Measurements from ENCODE around the gene TRPV2.
A peak's percentile ranks its signal among the peaks of the same experiment; 100 is the strongest.
"Not testable (repeated sequence)": the region's sequence is repeated elsewhere in the genome, so short reads cannot be mapped to it uniquely, and the experiment has no call there.

Gene TRPV2

GRCh38 chr17:16438557-16439302 is 23.4 kb downstream of the TRPV2 start:
- DNase-seq = peak; percentile 100

GRCh38 chr17:16439303-16439791 is 24.0 kb downstream of the TRPV2 start:
- DNase-seq = no peak

GRCh38 chr17:16439811-16440351 is 24.5 kb downstream of the TRPV2 start:
- no peak for DNase-seq

GRCh38 chr17:16440354-16440753 is 25.0 kb downstream of the TRPV2 start:
- DNase-seq = not testable (repeated sequence)

GRCh38 chr17:16440901-16441629 is 25.7 kb downstream of the TRPV2 start:
- no peak for DNase-seq

- peak; percentile 69 for DNase-seq
Observed at GRCh38 chr17:16442141-16442540, 26.8 kb downstream of the TRPV2 start.

- no peak for DNase-seq
Observed at GRCh38 chr17:16442594-16443510, 27.5 kb downstream of the TRPV2 start.

- no peak for DNase-seq
Observed at GRCh38 chr17:16443511-16444257, 28.3 kb downstream of the TRPV2 start.

- DNase-seq = no peak
Observed at GRCh38 chr17:16444258-16444886, 29.0 kb downstream of the TRPV2 start.

- no peak for DNase-seq
Observed at GRCh38 chr17:16446338-16446983, 31.1 kb downstream of the TRPV2 start.

GRCh38 chr17:16447676-16448075 is 32.3 kb downstream of the TRPV2 start:
- DNase-seq = no peak

- no peak for DNase-seq
Observed at GRCh38 chr17:16448490-16448889, 33.1 kb downstream of the TRPV2 start.

- DNase-seq = peak; percentile 55
Observed at GRCh38 chr17:16449121-16449570, 33.8 kb downstream of the TRPV2 start.

GRCh38 chr17:16450028-16450427 is 34.7 kb downstream of the TRPV2 start:
- no peak for DNase-seq

GRCh38 chr17:16452268-16452667 is 36.9 kb downstream of the TRPV2 start:
- not testable (repeated sequence) for DNase-seq

- no peak for DNase-seq
Observed at GRCh38 chr17:16453493-16453851, 38.1 kb downstream of the TRPV2 start.

GRCh38 chr17:16455997-16456741 is 40.8 kb downstream of the TRPV2 start:
- DNase-seq = no peak

- DNase-seq = no peak
Observed at GRCh38 chr17:16456742-16457316, 41.5 kb downstream of the TRPV2 start.

- no peak for DNase-seq
Observed at GRCh38 chr17:16459271-16459670, 43.9 kb downstream of the TRPV2 start.
